Lung (tissue), 12 donors: ENCODE measurements around the gene CADM3. TPM values are rescaled to one million over a fixed set of nuclear protein-coding genes. Genes with fewer than 3 reads are reported as not detected.

ENCODE experiments used
- ATAC-seq: fragments of 200-7000 bp; cut with Tn5 transposase; one replicate; pipeline ENCODE4 v1.9.1; 2020; ENCODE audit warnings: moderate number of reproducible peaks; ENCODE audit not compliant: insufficient read depth, low FRiP score
- DNase-seq, 3 donors: peaks; one replicate each; pipeline ENCODE4 v3.0.0-alpha.2; 2013 to 2017
- H3K27ac ChIP-seq, 2 donors: one replicate each; pipeline ENCODE4 v1.5.1; 2013; ENCODE audit warnings: mild to moderate bottlenecking in 2 of 2, moderate library complexity in 2 of 2, control low read depth in 1 of 2, inconsistent platforms in 1 of 2, low read depth in 1 of 2, low read length in 1 of 2
- H3K27me3 ChIP-seq, 3 donors: one replicate each; pipeline ENCODE4 v1.5.1; 2013; ENCODE audit warnings: low read length in 2 of 3; ENCODE audit not compliant: control insufficient read depth in 3 of 3, insufficient read depth in 3 of 3
- H3K36me3 ChIP-seq, 4 donors: one replicate each; pipeline ENCODE4 v1.5.1; 2013; ENCODE audit warnings: low read length in 4 of 4, mild to moderate bottlenecking in 1 of 4, moderate library complexity in 1 of 4; ENCODE audit not compliant: control insufficient read depth in 4 of 4, insufficient read depth in 4 of 4
- H3K4me1 ChIP-seq, 5 donors: one replicate each; pipeline ENCODE4 v1.5.1; 2013; ENCODE audit warnings: low read length in 5 of 5, mild to moderate bottlenecking in 2 of 5, moderate library complexity in 1 of 5; ENCODE audit not compliant: control insufficient read depth in 5 of 5, insufficient read depth in 5 of 5
- H3K4me3 ChIP-seq: one replicate; pipeline ENCODE4 v1.5.1; 2013; ENCODE audit warnings: mild to moderate bottlenecking, control low read depth, moderate library complexity
- H3K9ac ChIP-seq, 2 donors: one replicate each; pipeline ENCODE4 v1.5.1; 2013; ENCODE audit warnings: low read length in 2 of 2, control low read depth in 1 of 2; ENCODE audit not compliant: insufficient read depth in 1 of 2
- H3K9me3 ChIP-seq, 4 donors: one replicate each; pipeline ENCODE4 v1.5.1; 2013; ENCODE audit warnings: low read length in 3 of 4, mild to moderate bottlenecking in 1 of 4, moderate library complexity in 1 of 4; ENCODE audit not compliant: control insufficient read depth in 4 of 4, insufficient read depth in 3 of 4
- CTCF ChIP-seq: IDR thresholded peaks from 2 replicates; pipeline ENCODE4 v1.5.1; 2012; ENCODE audit warnings: mild to moderate bottlenecking; ENCODE audit errors: control extremely low read depth, extremely low read depth
- WGBS, 2 donors: extraction: QIAGEN DNeasy Blood & Tissue Kit; methylation state at CpG; one replicate each; pipeline ENCODE4 v1.1.7; 2013; 5-methylcytosine and 5-hydroxymethylcytosine counted together
- polyA plus RNA-seq, 2 donors: library from polyadenylated mRNA; stranded (reverse); fragments of 200-250 nt; gene quantifications; one replicate each; pipeline ENCODE4 v1.2.1, GENCODE V29; 2013
- total RNA-seq, 2 donors: library from RNA; depleted of rRNA in 1 of 2; stranded (reverse); fragments of >200 nt in 1 of 2; gene quantifications; one replicate each; pipeline ENCODE4 v1.2.1, GENCODE V29; 2014 to 2021
- donor health status: control.
- donor health status: control.
- donor health status: Bipolar disorder and iron deficiency.
- donor health status: healthy.
- donor health status: DM: yes; HTN: yes; CAD: no.

CADM3 gene
- total and polyA plus RNA-seq, 4 donors: 0.89 to 3.7 (median 2.5) TPM

GRCh38 chr1:159218649-159219636 lies 47.5 kb downstream of the CADM3 start:
- no peaks in the 10 kb centered on the region for H3K36me3 ChIP-seq
- H3K9me3 ChIP-seq: peaks cover 0 to 2% (median 0%) of the 10 kb centered on the region in 4 donors
- no peak for DNase-seq
- no peak for TF ChIP-seq CTCF
- 72 to 79% methylated on average over 14 of the region's 14 CpGs for WGBS, 2 donors
- H3K4me3 ChIP-seq: no peak overlapping the region
- ATAC-seq: no peak
- H3K9ac ChIP-seq: no peak overlapping the region
- no peak overlapping the region for H3K27ac ChIP-seq
- peaks cover 0 to 3% (median 0%) of the 10 kb centered on the region in 3 donors for H3K27me3 ChIP-seq
- no peaks in the 10 kb centered on the region for H3K4me1 ChIP-seq

GRCh38 chr1:159222075-159222865 lies 50.9 kb downstream of the CADM3 start:
- Histone ChIP-seq H3K4me1 (no peaks in the 10 kb centered on the region), H3K4me3 (no peak overlapping the region), H3K36me3 (no peaks in the 10 kb centered on the region), H3K9me3 (peaks cover 0 to 2% (median 0%) of the 10 kb centered on the region in 4 donors), H3K27ac (no peak overlapping the region), H3K9ac (no peak overlapping the region), H3K27me3 (no peaks in the 10 kb centered on the region)
- ATAC-seq (no peak), DNase-seq (no peak)
- no peak for TF ChIP-seq CTCF
- 81 to 89% methylated on average over 5 of the region's 5 CpGs for WGBS, 2 donors

- Histone ChIP-seq H3K27me3 (no peaks in the 10 kb centered on the region), H3K9ac (no peak overlapping the region), H3K36me3 (no peaks in the 10 kb centered on the region), H3K9me3 (peaks cover 0 to 2% (median 0%) of the 10 kb centered on the region in 4 donors), H3K4me3 (no peak overlapping the region), H3K27ac (no peak overlapping the region), H3K4me1 (no peaks in the 10 kb centered on the region)
- no peak for ATAC-seq
- WGBS, 2 donors: 55 to 63% methylated on average over 2 of the region's 2 CpGs
- TF ChIP-seq CTCF: no peak
- DNase-seq: no peak
These were observed 51.6 kb downstream of the CADM3 start for GRCh38 chr1:159223004-159223403.
